Stimulated activated CD4-positive, alpha-beta T cell treated with anti-CD3 and anti-CD28 coated beads, Interleukin-2, amount 100 ng/mL, for 24 hours (primary cell): Measurements from ENCODE around the gene BIRC2.

Experiments used
- DNase-seq, 2 donors: peaks; one replicate each; pipeline ENCODE4 v3.0.0-alpha.2; 2020

Gene BIRC2

DNA sequence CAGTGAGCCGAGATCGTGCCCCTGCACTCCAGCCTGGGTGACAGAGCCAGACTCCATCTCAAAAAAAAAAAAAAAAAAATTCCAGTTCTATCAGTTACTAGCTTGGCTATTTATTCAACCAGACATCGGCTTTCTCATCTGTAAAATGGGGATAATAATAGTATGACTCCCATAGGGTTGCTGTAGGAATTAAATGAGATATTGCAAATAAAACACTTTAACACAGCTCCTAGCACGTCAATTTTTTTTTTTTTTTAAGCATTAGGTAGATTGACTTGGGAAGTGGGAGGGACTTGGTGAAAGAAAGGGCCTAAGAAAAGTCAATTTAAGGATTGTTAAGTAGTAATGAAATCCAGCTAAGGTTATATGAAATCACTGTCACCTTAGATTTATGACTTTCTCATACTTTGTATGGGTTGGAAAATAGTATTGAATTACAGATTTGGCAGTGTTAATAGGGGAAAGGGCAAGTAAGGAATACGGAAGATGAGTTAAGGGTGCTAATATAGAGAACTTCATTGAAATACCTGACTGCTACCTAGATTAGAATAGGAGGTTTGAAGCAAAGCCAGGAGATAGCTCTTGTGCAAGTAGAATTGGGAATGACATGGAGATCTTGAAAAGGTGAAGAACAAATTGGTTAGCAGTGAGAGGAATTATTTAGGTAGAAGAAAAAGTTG is 28.8 kb downstream of the BIRC2 start:
- no peak for DNase-seq

DNA sequence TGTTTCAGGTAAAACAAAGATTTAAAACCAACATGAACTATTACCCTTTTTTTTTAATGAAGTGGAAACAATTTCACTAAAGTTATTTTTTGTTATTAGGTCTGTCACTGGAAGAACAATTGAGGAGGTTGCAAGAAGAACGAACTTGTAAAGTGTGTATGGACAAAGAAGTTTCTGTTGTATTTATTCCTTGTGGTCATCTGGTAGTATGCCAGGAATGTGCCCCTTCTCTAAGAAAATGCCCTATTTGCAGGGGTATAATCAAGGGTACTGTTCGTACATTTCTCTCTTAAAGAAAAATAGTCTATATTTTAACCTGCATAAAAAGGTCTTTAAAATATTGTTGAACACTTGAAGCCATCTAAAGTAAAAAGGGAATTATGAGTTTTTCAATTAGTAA is 30.9 kb downstream of the BIRC2 start:
- DNase-seq: no peak

GRCh38 chr11:102378818-102379217 is 31.8 kb downstream of the BIRC2 start:
- no peak for DNase-seq

DNA sequence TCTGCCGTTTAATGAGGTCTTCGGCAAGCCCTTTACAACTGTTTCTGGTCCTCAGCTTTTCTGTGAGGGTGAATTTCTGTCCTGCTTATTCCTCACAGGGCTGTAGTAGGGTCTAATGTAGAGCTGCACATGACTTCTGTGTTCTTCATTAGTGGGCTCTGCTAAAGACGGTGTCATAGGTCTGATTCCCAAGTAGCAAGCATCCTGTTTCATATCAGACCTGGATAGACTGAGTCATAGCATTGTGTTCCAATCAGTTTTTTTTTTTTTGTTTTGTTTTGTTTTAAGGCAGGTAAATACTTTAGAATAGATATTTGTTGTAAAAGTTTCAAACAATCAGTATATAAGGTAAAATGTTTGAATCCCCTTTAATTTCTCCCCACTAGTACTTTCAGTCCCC is 35.4 kb downstream of the BIRC2 start:
- no peak for DNase-seq

- no peak for DNase-seq
These were observed 36.8 kb downstream of the BIRC2 start for GRCh38 chr11:102383839-102384238.

GRCh38 chr11:102384419-102385079 is 37.5 kb downstream of the BIRC2 start:
- no peak for DNase-seq

GRCh38 chr11:102385085-102386007 is 38.3 kb downstream of the BIRC2 start:
- DNase-seq: no peak

- DNase-seq: no peak
These were observed 39.2 kb downstream of the BIRC2 start for GRCh38 chr11:102386136-102386734.

GRCh38 chr11:102387043-102387781 is 40.2 kb downstream of the BIRC2 start:
- no peak for DNase-seq

GRCh38 chr11:102389253-102389652 is 42.2 kb downstream of the BIRC2 start:
- no peak for DNase-seq

- DNase-seq: peak; percentile 57 to 58
These were observed 43.9 kb downstream of the BIRC2 start for GRCh38 chr11:102390667-102391465.

DNA sequence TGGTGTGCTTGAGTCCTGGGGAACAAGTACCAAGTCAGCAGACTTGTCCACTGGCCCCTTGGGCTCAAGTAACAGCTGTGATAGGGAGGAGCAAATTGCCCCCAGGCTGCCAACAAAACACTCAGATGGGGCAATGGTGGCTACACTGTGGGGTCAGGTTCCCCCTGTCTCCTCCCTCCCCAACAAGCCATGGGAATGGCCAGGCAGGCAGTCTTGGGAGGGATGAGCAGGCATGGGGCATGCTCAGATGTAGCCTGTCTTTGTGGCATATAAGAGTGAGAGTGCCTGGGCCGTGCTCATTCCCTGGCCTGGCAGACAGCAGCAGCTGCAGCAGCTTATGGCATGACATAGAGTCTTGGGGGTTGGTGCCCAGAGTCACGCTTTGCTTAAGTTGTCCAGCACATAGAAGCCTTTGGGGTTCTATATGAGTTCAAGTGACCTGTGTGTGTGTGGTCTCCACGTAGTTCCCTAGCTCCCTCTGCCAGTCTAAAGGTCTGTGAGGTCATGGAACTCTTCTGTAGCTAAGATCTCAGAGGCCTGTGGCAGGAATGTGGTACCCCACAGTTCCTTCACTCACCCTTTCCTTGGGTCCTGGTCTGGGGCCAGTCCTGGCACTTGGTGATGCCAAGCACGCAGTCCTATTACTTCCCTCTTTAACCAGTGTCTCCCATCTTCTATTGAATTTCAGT is 44.7 kb downstream of the BIRC2 start:
- no peak for DNase-seq

DNA sequence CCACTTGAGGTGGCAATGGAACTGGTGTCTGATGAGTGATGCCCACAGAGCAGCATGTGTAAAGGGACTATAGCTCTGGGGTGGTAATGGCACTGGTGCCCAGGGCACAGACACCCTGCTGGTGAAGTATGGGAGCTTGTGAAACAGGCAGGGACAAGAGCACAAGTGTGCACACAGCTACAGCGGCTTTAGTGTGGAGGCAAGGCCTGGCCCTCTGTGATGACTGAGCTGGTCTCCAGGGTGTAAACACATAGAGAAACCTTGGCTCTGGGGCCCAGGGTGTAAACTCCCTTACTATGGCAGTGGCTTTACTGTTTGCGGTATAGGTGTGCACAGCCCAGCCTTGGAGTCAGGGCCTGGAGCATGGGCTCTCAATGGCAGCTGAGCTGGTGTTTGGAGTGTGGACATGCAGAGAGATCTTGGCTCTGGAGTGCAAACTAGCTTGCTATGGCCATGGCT is 46.3 kb downstream of the BIRC2 start:
- no peak for DNase-seq

GRCh38 chr11:102395720-102396393 is 48.8 kb downstream of the BIRC2 start:
- DNase-seq: no peak

DNA sequence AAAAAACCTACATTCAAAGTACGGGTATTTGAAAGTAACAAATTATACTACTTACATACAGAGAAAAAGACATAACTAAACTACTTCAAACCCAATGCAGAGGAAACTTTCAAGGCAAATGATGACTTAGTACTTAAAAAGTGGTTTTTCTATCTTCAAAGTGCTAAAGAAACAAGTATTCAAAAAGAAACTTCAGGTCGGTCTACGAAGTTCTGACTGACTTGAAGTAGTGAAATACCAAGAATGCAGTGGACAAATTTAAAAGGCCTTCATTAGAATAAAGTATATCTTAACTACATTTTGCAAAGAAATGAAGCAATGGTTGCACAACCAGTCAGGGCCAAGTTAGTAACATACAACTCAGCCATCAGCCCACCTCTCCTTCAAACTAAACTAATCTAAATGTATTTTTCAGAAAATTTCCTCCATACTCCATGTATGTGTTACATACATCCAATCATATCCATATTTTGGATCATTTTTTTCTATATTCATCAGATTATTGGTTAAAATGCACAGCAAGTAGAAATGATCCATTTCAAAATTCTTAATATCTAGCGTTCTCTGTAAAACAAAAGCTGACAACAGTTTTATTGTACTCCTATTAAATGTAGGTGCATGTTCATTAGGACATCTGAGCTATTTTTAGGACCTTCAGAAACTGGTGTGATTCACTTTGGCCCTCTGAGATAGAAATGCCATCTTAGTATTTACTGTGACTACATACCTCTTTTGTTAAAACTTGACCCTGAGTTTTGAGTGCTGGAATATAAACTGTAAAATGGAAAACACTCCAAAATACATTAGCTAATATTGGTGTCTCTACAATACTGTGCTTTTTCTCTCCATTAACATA is 49.9 kb downstream of the BIRC2 start:
- DNase-seq: no peak

GRCh38 chr11:102398297-102398696 is 51.3 kb downstream of the BIRC2 start:
- DNase-seq: no peak

DNA sequence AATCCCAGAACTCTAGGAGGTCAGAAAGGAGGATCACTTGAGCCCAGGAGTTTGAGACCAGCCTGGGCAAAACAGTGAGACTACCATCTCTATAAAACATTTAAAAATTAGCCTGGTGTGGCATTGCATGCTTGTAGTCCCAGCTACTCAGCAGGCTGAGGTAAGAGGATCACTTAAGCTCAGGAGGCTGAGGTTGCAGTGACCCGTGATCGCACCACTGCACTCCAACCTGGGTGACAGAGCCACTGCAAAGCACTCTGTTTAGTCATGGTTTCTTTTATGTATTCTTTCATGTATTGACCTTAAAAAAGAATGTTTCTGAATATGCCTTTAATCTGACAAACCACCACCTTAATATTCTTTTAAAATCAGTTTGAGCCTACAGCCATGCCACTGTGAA is 52.2 kb downstream of the BIRC2 start:
- no peak for DNase-seq

- DNase-seq: no peak
These were observed 53.6 kb downstream of the BIRC2 start for GRCh38 chr11:102400603-102401002.

DNA sequence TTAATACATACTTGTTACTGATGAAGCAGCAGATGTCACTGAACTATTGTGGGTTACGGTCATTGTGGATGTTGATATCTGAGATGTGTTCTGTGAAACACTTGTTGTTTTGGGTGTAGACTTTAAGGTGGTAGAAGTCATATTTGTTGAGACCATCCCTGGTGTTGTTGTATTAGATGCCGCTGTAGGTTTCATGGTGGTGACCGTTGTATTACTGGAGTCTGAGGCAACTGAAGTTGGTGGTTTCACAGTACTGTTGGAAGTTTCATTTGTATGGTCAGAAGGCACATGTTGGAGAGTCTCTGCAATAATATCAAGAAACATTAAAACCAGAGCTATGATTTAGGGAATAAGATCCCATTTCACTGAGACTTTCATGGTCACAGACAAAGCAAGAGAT is 54.9 kb downstream of the BIRC2 start:
- no peak for DNase-seq
